ENCODE measurements around the gene ADGRL1. TPM values are rescaled to one million over a fixed set of nuclear protein-coding genes. Genes with fewer than 3 reads are reported as not detected.
A peak's percentile ranks its signal among the peaks of the same experiment; 100 is the strongest.

The ADGRL1 gene
- total RNA-seq, 2 experiments from 2014 or later = 2.6 to 8.2 TPM

DNA sequence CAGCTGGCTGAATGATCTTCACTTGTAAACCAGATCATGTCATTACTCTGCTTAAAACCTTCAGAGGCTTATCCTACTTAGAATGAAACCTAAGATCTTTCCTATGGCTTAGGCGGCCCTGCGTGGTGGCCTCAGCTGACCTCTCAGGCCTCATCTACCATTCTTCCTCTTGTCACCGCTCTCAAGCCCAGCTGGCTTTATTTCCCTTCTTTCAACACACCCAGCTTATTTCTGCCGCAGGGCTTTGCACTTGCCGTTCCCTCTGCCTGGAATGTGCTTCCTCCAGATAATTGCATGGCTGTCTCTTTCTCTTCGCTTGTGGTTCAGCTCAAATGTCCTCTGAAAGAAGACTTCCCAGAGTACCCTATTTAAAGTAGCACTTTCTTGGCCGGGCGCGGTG lies 66.0 kb downstream of the ADGRL1 start:
- Histone ChIP-seq H3K4me3 (ENCODE audit: low read depth, low read length, poor library complexity, severe bottlenecking) (no peak overlapping the region), H3K79me2 (ENCODE audit: insufficient read depth, low read depth, low read length) (peaks cover 22% of the 10 kb centered on the region), H3K9me2 (ENCODE audit: insufficient read depth, low read length) (no peaks in the 10 kb centered on the region), H3K4me1 (ENCODE audit: insufficient read depth, low read length, poor library complexity, severe bottlenecking) (peaks cover 11% of the 10 kb centered on the region), H3K36me3 (ENCODE audit: insufficient read depth, low read length) (no peaks in the 10 kb centered on the region), H4K20me1 (ENCODE audit: insufficient read depth, low read length) (no peaks in the 10 kb centered on the region), H3K4me2 (ENCODE audit: low read length) (no peak overlapping the region), H3K9me3 (ENCODE audit: low read length) (no peaks in the 10 kb centered on the region), H2AFZ (ENCODE audit: low read length) (no peak overlapping the region), H3K27ac (ENCODE audit: low read depth, low read length, poor library complexity, severe bottlenecking) (no peak overlapping the region)
- intact Hi-C loops (cut with micrococcal nuclease; ENCODE audit: unreplicated experiment) = loop anchor here (5.0 kb wide), 1 partner anchor 207 kb away; no protein-coding TSS in a partner anchor
- TF ChIP-seq, protein P1, sequence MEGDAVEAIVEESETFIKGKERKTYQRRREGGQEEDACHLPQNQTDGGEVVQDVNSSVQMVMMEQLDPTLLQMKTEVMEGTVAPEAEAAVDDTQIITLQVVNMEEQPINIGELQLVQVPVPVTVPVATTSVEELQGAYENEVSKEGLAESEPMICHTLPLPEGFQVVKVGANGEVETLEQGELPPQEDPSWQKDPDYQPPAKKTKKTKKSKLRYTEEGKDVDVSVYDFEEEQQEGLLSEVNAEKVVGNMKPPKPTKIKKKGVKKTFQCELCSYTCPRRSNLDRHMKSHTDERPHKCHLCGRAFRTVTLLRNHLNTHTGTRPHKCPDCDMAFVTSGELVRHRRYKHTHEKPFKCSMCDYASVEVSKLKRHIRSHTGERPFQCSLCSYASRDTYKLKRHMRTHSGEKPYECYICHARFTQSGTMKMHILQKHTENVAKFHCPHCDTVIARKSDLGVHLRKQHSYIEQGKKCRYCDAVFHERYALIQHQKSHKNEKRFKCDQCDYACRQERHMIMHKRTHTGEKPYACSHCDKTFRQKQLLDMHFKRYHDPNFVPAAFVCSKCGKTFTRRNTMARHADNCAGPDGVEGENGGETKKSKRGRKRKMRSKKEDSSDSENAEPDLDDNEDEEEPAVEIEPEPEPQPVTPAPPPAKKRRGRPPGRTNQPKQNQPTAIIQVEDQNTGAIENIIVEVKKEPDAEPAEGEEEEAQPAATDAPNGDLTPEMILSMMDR (conservative IDR thresholded peaks at IDR 0.05; ENCODE audit: low read length) = no peak
- no peak for TF ChIP-seq EZH2phosphoT487 (IDR thresholded peaks at IDR 0.05; ENCODE audit: borderline replicate concordance, low read depth, low read length)
- no peak for DNase-seq (ENCODE audit: low spot score)
- BruUV-seq (replicated peaks) = no TSS peak
- POLR2A ChIA-PET = interaction anchor here (0.6 kb wide), 1 partner anchor 223 kb away, joined by 3 read pairs; no protein-coding TSS in a partner anchor
- CTCF ChIA-PET (ENCODE audit: unreplicated experiment) = no interaction called here

DNA sequence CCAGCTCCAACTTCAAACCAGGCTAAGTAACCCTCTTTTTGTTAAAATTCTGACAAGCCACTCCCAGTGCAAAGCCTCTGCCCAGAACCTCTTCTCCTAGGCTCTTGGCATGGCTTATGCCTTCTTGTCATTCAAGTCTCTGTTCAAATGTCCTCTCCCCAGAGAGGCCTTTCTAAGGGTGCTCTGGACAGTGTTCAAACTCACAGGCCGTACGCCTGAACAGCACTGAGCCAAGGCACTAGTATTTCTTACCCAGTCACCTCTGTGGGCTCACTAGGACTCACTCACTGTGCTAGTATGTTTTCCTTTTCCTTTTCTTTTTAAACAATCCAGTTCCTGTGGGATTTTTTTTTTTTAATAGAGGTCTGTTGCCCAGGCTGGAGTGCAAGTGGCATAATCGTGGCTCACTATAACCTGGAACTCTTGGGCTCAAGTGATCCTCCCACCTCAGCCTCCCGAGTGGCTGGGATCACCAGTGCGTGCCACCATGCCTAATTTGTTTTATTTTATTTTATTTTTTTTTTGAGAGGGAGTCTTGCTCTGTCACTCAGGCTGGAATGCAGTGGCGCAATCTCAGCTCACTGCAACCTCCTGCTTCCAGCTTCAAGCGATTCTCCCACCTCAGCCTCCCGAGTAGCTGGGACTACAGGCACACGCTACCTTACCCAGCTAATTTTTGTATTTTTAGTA lies 67.2 kb downstream of the ADGRL1 start:
- H3K79me2 ChIP-seq (ENCODE audit: insufficient read depth, low read depth, low read length) = peaks cover 33% of the 10 kb centered on the region
- POLR2A ChIA-PET = no interaction called here
- no peak for TF ChIP-seq EZH2phosphoT487 (IDR thresholded peaks at IDR 0.05; ENCODE audit: borderline replicate concordance, low read depth, low read length)
- TF ChIP-seq, protein P1 (conservative IDR thresholded peaks at IDR 0.05; ENCODE audit: low read length) = no peak

More for the DNA sequence above, 67.2 kb downstream of the ADGRL1 start:
- peaks cover 6% of the 10 kb centered on the region; the same call in 1 of the 2 replicates for H4K20me1 ChIP-seq (ENCODE audit: insufficient read depth, low read length)
- CTCF ChIA-PET (ENCODE audit: unreplicated experiment) = no interaction called here
- intact Hi-C loops (cut with micrococcal nuclease; ENCODE audit: unreplicated experiment) = loop anchor here (5.0 kb wide), 1 partner anchor 209 kb away; no protein-coding TSS in a partner anchor
- peaks cover 21% of the 10 kb centered on the region for H3K4me1 ChIP-seq (ENCODE audit: insufficient read depth, low read length, poor library complexity, severe bottlenecking)
- no peaks in the 10 kb centered on the region for H3K9me2 ChIP-seq (ENCODE audit: insufficient read depth, low read length)
- H2AFZ ChIP-seq (ENCODE audit: low read length) = no peak overlapping the region
- H3K27ac ChIP-seq (ENCODE audit: low read depth, low read length, poor library complexity, severe bottlenecking) = no peak overlapping the region
- H3K9me3 ChIP-seq (ENCODE audit: low read length) = no peaks in the 10 kb centered on the region
- H3K4me2 ChIP-seq (ENCODE audit: low read length) = peak overlapping the region; percentile 96
- BruUV-seq (replicated peaks) = no TSS peak
- peaks cover 10% of the 10 kb centered on the region for H3K36me3 ChIP-seq (ENCODE audit: insufficient read depth, low read length)
- no peak for DNase-seq (ENCODE audit: low spot score)
- peak overlapping the region; percentile 95 for H3K4me3 ChIP-seq (ENCODE audit: low read depth, low read length, poor library complexity, severe bottlenecking)

Measured in OCI-LY7 (cell line).